RWPE2 (cell line): ENCODE data around the gene ENDOG.

Experiments used
- ATAC-seq: fragments of 200-7000 bp; cut with Tn5 transposase; 3 replicates; pipeline ENCODE4 v1.9.1; 2021; ENCODE audit warnings: low read depth
- DNase-seq: peaks from one replicate; pipeline ENCODE4 v3.0.0-alpha.2; 2020; ENCODE audit warnings: low spot score
- H3K27ac ChIP-seq: fragments of 450-650 bp; 2 replicates; pipeline ENCODE4 v1.5.1; 2017; ENCODE audit warnings: mild to moderate bottlenecking; ENCODE audit not compliant: poor library complexity, severe bottlenecking
- H3K27me3 ChIP-seq: fragments of 250-450 bp; sonication (Bioruptor Pico); 2 replicates; pipeline ENCODE4 v1.5.1; 2021; ENCODE audit warnings: mild to moderate bottlenecking, moderate library complexity; ENCODE audit not compliant: insufficient read depth, poor library complexity, severe bottlenecking
- H3K36me3 ChIP-seq: fragments of 250-450 bp; sonication (Bioruptor Pico); 2 replicates; pipeline ENCODE4 v1.5.1; 2020; ENCODE audit warnings: low read depth, mild to moderate bottlenecking, moderate library complexity
- H3K4me1 ChIP-seq: fragments of 250-450 bp; sonication (Bioruptor Pico); 2 replicates; pipeline ENCODE4 v1.5.1; 2021; ENCODE audit warnings: mild to moderate bottlenecking, moderate library complexity; ENCODE audit not compliant: insufficient read depth, poor library complexity, severe bottlenecking
- H3K4me3 ChIP-seq: fragments of 250-450 bp; sonication (Bioruptor Pico); 2 replicates; pipeline ENCODE4 v1.5.1; 2021; ENCODE audit warnings: mild to moderate bottlenecking, moderate library complexity; ENCODE audit not compliant: severe bottlenecking
- H3K9me3 ChIP-seq: fragments of 250-450 bp; sonication (Bioruptor Pico); 2 replicates; pipeline ENCODE4 v1.5.1; 2021; ENCODE audit warnings: mild to moderate bottlenecking, moderate library complexity; ENCODE audit not compliant: severe bottlenecking
- TF ChIP-seq, protein P1 (sequence below): fragments of 450-650 bp; IDR thresholded peaks from one replicate; pipeline ENCODE4 v1.5.1; 2017; ENCODE audit warnings: mild to moderate bottlenecking, moderate library complexity; ENCODE audit not compliant: poor library complexity, severe bottlenecking

ENDOG gene

GRCh38 chr9:128823362-128823902 lies 5.1 kb downstream of the ENDOG start:
- no peak overlapping the region for H3K27ac ChIP-seq
- ATAC-seq (no peak), DNase-seq (peak; percentile 61)
- no peaks in the 10 kb centered on the region for H3K4me1 ChIP-seq
- H3K36me3 ChIP-seq: peaks cover 56% of the 10 kb centered on the region
- H3K4me3 ChIP-seq: no peak overlapping the region
- no peaks in the 10 kb centered on the region for H3K9me3 ChIP-seq
- TF ChIP-seq, protein P1, sequence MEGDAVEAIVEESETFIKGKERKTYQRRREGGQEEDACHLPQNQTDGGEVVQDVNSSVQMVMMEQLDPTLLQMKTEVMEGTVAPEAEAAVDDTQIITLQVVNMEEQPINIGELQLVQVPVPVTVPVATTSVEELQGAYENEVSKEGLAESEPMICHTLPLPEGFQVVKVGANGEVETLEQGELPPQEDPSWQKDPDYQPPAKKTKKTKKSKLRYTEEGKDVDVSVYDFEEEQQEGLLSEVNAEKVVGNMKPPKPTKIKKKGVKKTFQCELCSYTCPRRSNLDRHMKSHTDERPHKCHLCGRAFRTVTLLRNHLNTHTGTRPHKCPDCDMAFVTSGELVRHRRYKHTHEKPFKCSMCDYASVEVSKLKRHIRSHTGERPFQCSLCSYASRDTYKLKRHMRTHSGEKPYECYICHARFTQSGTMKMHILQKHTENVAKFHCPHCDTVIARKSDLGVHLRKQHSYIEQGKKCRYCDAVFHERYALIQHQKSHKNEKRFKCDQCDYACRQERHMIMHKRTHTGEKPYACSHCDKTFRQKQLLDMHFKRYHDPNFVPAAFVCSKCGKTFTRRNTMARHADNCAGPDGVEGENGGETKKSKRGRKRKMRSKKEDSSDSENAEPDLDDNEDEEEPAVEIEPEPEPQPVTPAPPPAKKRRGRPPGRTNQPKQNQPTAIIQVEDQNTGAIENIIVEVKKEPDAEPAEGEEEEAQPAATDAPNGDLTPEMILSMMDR: no peak
- H3K27me3 ChIP-seq: no peaks in the 10 kb centered on the region

GRCh38 chr9:128823903-128824406 lies 5.7 kb downstream of the ENDOG start:
- no peaks in the 10 kb centered on the region for H3K9me3 ChIP-seq
- no peak overlapping the region for H3K4me3 ChIP-seq
- DNase-seq (peak; percentile 64), ATAC-seq (no peak)
- TF ChIP-seq, protein P1: no peak
- no peak overlapping the region for H3K27ac ChIP-seq
- H3K27me3 ChIP-seq: no peaks in the 10 kb centered on the region
- peaks cover 56% of the 10 kb centered on the region for H3K36me3 ChIP-seq
- H3K4me1 ChIP-seq: no peaks in the 10 kb centered on the region

GRCh38 chr9:128824911-128825310 lies 6.6 kb downstream of the ENDOG start:
- Histone ChIP-seq H3K4me1 (no peaks in the 10 kb centered on the region), H3K36me3 (peaks cover 56% of the 10 kb centered on the region), H3K27me3 (no peaks in the 10 kb centered on the region), H3K27ac (no peak overlapping the region), H3K9me3 (no peaks in the 10 kb centered on the region), H3K4me3 (no peak overlapping the region)
- DNase-seq (no peak), ATAC-seq (no peak)
- TF ChIP-seq, protein P1: no peak

DNA sequence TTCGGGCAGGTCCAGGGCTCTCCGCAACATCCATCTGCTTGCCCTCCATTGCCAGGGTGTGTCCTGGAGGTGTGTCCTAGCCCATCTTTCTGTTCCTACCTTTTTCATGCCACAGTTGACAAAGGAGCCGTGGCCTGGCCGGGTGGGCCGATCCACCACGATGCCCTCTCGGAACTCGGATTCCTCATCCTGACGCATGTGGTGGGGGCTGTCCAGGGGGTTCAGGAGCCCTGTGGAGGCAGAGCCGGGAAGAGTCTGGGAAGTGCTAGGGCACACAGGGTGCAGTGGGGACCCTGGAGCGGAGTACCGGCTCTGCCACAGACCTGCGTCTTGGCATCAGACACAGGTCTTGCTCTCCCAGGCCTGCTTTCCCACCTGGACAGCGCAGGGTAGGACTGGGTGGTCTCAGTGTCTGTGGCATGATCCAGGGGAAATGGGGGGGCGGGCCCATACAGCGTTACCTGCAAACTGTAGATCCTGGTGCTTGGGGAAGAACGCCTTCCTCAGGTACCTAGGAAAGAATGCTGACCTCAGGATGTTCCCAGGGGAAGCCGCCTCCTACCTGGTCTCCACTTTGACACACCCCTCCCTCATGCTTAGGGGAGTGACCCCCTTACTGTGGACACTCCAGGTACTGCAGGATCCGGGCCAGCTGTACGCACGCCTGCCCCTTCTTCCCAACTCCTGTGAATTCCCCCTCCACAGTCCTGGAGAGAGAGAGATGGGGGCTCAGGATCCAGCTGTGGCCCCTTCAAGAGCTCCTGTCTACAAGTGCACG lies 7.8 kb downstream of the ENDOG start:
- no peak for ATAC-seq
- no peak overlapping the region for H3K27ac ChIP-seq
- DNase-seq: no peak
- no peaks in the 10 kb centered on the region for H3K9me3 ChIP-seq
- H3K27me3 ChIP-seq: no peaks in the 10 kb centered on the region
- peaks cover 56% of the 10 kb centered on the region for H3K36me3 ChIP-seq
- no peaks in the 10 kb centered on the region for H3K4me1 ChIP-seq
- no peak overlapping the region for H3K4me3 ChIP-seq
- TF ChIP-seq, protein P1: no peak

GRCh38 chr9:128828267-128828666 lies 10.0 kb downstream of the ENDOG start:
- Histone ChIP-seq H3K36me3 (peaks cover 49% of the 10 kb centered on the region), H3K27me3 (no peaks in the 10 kb centered on the region), H3K4me3 (no peak overlapping the region), H3K27ac (no peak overlapping the region), H3K9me3 (no peaks in the 10 kb centered on the region), H3K4me1 (no peaks in the 10 kb centered on the region)
- TF ChIP-seq, protein P1: no peak
- ATAC-seq: no peak
- no peak for DNase-seq
